Suprapubic skin (tissue), 4 donors: Measurements from ENCODE around the gene CLDN2. TPM values are rescaled to one million over a fixed set of nuclear protein-coding genes. Genes with fewer than 3 reads are reported as not detected.

Source experiments
- DNase-seq, 2 donors: peaks; one replicate each; pipeline ENCODE4 v3.0.0-alpha.2; 2019; ENCODE audit warnings: low spot score in 2 of 2
- H3K27ac ChIP-seq: fragments of 200-600 bp; sonication (generic); one replicate; pipeline ENCODE4 v1.5.1; 2019
- H3K27me3 ChIP-seq: fragments of 200-600 bp; sonication (generic); one replicate; pipeline ENCODE4 v1.5.1; 2019
- H3K36me3 ChIP-seq: fragments of 200-600 bp; sonication (generic); one replicate; pipeline ENCODE4 v1.5.1; 2019
- H3K4me1 ChIP-seq: fragments of 200-600 bp; sonication (generic); one replicate; pipeline ENCODE4 v1.5.1; 2019
- H3K4me3 ChIP-seq: fragments of 200-600 bp; sonication (generic); one replicate; pipeline ENCODE4 v1.5.1; 2019; ENCODE audit warnings: mild to moderate bottlenecking
- H3K9me3 ChIP-seq: fragments of 200-600 bp; sonication (generic); one replicate; pipeline ENCODE4 v1.5.1; 2019
- EP300 ChIP-seq: sonication (generic); formaldehyde crosslinking; IDR thresholded peaks from one replicate; pipeline ENCODE4 v1.6.1; 2017; ENCODE audit warnings: antibody characterized with exemption
- POLR2A ChIP-seq, 2 donors: fragments of 450-650 bp; IDR thresholded peaks; one replicate each; pipeline ENCODE4 v1.6.1; 2017; ENCODE audit warnings: antibody characterized with exemption in 2 of 2, mild to moderate bottlenecking in 2 of 2, moderate library complexity in 2 of 2
- POLR2AphosphoS5 ChIP-seq, 3 donors: sonication (generic); formaldehyde crosslinking; IDR thresholded peaks; one replicate each; pipeline ENCODE4 v1.6.1; 2017; ENCODE audit warnings: antibody characterized with exemption in 3 of 3
- WGBS: methylation state at CpG from one replicate; pipeline ENCODE4 v1.1.5; 2018; 5-methylcytosine and 5-hydroxymethylcytosine counted together
- total RNA-seq, 4 donors: library from RNA; depleted of rRNA; stranded (reverse); fragments of >200 nt; gene quantifications; one replicate each; pipeline ENCODE4 v1.1.0, GENCODE V29; 2016
- TF ChIP-seq, protein P1 (sequence below), 2 donors: fragments of 200-600 bp in 1 of 2; fragments of 450-650 bp in 1 of 2; sonication (generic) in 1 of 2; IDR thresholded peaks; one replicate each; pipeline ENCODE4 v1.5.1; 2016 to 2019; ENCODE audit warnings: antibody characterized with exemption in 2 of 2, mild to moderate bottlenecking in 1 of 2, moderate library complexity in 1 of 2

The CLDN2 gene
- total RNA-seq, 4 donors from 2014 or later, result 0.17 to 0.53 (median 0.23) TPM; not detected in 1

- no peak for DNase-seq
- 86% methylated on average over 3 of the region's 3 CpGs for WGBS
- TF ChIP-seq, protein P1, sequence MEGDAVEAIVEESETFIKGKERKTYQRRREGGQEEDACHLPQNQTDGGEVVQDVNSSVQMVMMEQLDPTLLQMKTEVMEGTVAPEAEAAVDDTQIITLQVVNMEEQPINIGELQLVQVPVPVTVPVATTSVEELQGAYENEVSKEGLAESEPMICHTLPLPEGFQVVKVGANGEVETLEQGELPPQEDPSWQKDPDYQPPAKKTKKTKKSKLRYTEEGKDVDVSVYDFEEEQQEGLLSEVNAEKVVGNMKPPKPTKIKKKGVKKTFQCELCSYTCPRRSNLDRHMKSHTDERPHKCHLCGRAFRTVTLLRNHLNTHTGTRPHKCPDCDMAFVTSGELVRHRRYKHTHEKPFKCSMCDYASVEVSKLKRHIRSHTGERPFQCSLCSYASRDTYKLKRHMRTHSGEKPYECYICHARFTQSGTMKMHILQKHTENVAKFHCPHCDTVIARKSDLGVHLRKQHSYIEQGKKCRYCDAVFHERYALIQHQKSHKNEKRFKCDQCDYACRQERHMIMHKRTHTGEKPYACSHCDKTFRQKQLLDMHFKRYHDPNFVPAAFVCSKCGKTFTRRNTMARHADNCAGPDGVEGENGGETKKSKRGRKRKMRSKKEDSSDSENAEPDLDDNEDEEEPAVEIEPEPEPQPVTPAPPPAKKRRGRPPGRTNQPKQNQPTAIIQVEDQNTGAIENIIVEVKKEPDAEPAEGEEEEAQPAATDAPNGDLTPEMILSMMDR (IDR thresholded peaks at IDR 0.05), result no peak
- no peak for TF ChIP-seq POLR2AphosphoS5 (IDR thresholded peaks at IDR 0.05)
- no peak for TF ChIP-seq POLR2A (IDR thresholded peaks at IDR 0.05)
- no peak for TF ChIP-seq EP300
Observed at GRCh38 chrX:106939566-106939965, 19.4 kb downstream of the CLDN2 start.

GRCh38 chrX:106940068-106940467 lies 19.9 kb downstream of the CLDN2 start:
- no peaks in the 10 kb centered on the region for H3K9me3 ChIP-seq
- H3K27me3 ChIP-seq, result no peaks in the 10 kb centered on the region
- whole genome bisulfite sequencing, result 76% methylated on average over 1 of the region's 1 CpG
- H3K4me1 ChIP-seq, result no peaks in the 10 kb centered on the region
- H3K36me3 ChIP-seq, result peaks cover 15% of the 10 kb centered on the region
- no peak for DNase-seq
- TF ChIP-seq, protein P1 (IDR thresholded peaks at IDR 0.05), result no peak
- TF ChIP-seq POLR2AphosphoS5 (IDR thresholded peaks at IDR 0.05) (no peak), POLR2A (IDR thresholded peaks at IDR 0.05) (no peak), EP300 (no peak)
- H3K4me3 ChIP-seq, result no peak overlapping the region
- no peak overlapping the region for H3K27ac ChIP-seq

More at GRCh38 chrX:106939566-106939965, 19.4 kb downstream of the CLDN2 start:
- Histone ChIP-seq H3K27ac (no peak overlapping the region), H3K27me3 (no peaks in the 10 kb centered on the region), H3K4me1 (no peaks in the 10 kb centered on the region), H3K4me3 (no peak overlapping the region), H3K36me3 (peaks cover 15% of the 10 kb centered on the region), H3K9me3 (no peaks in the 10 kb centered on the region)

- Histone ChIP-seq H3K4me1 (no peaks in the 10 kb centered on the region), H3K4me3 (no peak overlapping the region), H3K36me3 (peaks cover 12% of the 10 kb centered on the region), H3K27ac (no peak overlapping the region), H3K9me3 (no peaks in the 10 kb centered on the region), H3K27me3 (no peaks in the 10 kb centered on the region)
- TF ChIP-seq, protein P1 (IDR thresholded peaks at IDR 0.05), result no peak
- TF ChIP-seq POLR2AphosphoS5 (IDR thresholded peaks at IDR 0.05) (no peak), EP300 (no peak), POLR2A (IDR thresholded peaks at IDR 0.05) (no peak)
- DNase-seq, result no peak
- 76% methylated on average over 3 of the region's 3 CpGs for WGBS
Observed at GRCh38 chrX:106946464-106946863, 26.3 kb downstream of the CLDN2 start.

DNA sequence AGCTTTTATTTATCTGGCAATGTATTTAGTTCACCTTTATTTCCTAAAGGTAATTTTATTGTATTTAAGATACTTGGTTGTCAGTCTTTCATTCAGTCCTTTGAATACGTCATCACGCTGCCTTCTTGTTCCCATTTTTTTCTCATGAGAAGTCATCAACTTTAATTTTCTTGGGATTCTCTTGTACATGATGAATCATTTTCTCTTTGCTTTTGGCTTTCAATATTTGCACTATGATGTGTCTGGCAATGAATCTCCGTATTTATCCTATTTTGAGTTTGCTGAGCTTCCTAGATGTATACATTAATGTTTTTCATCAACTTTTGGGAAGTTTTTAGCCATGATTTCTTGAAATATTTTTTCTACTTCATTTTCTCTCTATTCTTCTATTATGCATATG lies 28.4 kb downstream of the CLDN2 start:
- DNase-seq, result no peak
- no peak overlapping the region for H3K4me3 ChIP-seq
- TF ChIP-seq POLR2A (IDR thresholded peaks at IDR 0.05) (no peak), POLR2AphosphoS5 (IDR thresholded peaks at IDR 0.05) (no peak)
- TF ChIP-seq, protein P1 (IDR thresholded peaks at IDR 0.05), result no peak
- no peaks in the 10 kb centered on the region for H3K4me1 ChIP-seq
- no peak overlapping the region for H3K27ac ChIP-seq
- no peaks in the 10 kb centered on the region for H3K36me3 ChIP-seq
- H3K27me3 ChIP-seq, result no peaks in the 10 kb centered on the region
- 78% methylated on average over 3 of the region's 3 CpGs for WGBS
- no peaks in the 10 kb centered on the region for H3K9me3 ChIP-seq

GRCh38 chrX:106949366-106949765 lies 29.2 kb downstream of the CLDN2 start:
- TF ChIP-seq POLR2A (IDR thresholded peaks at IDR 0.05) (no peak), EP300 (no peak)
- TF ChIP-seq, protein P1 (IDR thresholded peaks at IDR 0.05), result no peak
- H3K9me3 ChIP-seq, result no peaks in the 10 kb centered on the region
- peaks cover 3% of the 10 kb centered on the region for H3K36me3 ChIP-seq
- no peak overlapping the region for H3K4me3 ChIP-seq
- 58% methylated on average over 1 of the region's 1 CpG for WGBS
- no peak for DNase-seq
- no peaks in the 10 kb centered on the region for H3K27me3 ChIP-seq
- no peak overlapping the region for H3K27ac ChIP-seq
- no peaks in the 10 kb centered on the region for H3K4me1 ChIP-seq
